Fibroblast of villous mesenchyme (primary cell): ENCODE measurements around the gene GPC4. TPM values are rescaled to one million over a fixed set of nuclear protein-coding genes. Genes with fewer than 3 reads are reported as not detected.

Experiments
- DNase-seq: peaks from one replicate; pipeline ENCODE4 v3.0.0-alpha.2; 2010; ENCODE audit warnings: low read depth
- H3K4me3 ChIP-seq: 2 replicates; pipeline ENCODE4 v1.5.1; 2011; ENCODE audit warnings: low read depth, mild to moderate bottlenecking, low read length
- CTCF ChIP-seq: IDR thresholded peaks from 2 replicates; pipeline ENCODE4 v1.5.1; 2012; ENCODE audit warnings: low read depth, mild to moderate bottlenecking, low read length; ENCODE audit not compliant: insufficient read depth
- total RNA-seq: library from RNA; depleted of rRNA; stranded (reverse); fragments of >200 nt; gene quantifications from 2 replicates; pipeline ENCODE4 v1.2.3, GENCODE V29; 2012

The GPC4 gene
- total RNA-seq, 1 donor, result 0.86 TPM

GRCh38 chrX:133444196-133444595, 28.9 kb upstream of the GPC4 start:
- no peak overlapping the region for H3K4me3 ChIP-seq
- TF ChIP-seq CTCF, result no peak
- no peak for DNase-seq

GRCh38 chrX:133440797-133441163, 25.5 kb upstream of the GPC4 start:
- no peak for DNase-seq

DNA sequence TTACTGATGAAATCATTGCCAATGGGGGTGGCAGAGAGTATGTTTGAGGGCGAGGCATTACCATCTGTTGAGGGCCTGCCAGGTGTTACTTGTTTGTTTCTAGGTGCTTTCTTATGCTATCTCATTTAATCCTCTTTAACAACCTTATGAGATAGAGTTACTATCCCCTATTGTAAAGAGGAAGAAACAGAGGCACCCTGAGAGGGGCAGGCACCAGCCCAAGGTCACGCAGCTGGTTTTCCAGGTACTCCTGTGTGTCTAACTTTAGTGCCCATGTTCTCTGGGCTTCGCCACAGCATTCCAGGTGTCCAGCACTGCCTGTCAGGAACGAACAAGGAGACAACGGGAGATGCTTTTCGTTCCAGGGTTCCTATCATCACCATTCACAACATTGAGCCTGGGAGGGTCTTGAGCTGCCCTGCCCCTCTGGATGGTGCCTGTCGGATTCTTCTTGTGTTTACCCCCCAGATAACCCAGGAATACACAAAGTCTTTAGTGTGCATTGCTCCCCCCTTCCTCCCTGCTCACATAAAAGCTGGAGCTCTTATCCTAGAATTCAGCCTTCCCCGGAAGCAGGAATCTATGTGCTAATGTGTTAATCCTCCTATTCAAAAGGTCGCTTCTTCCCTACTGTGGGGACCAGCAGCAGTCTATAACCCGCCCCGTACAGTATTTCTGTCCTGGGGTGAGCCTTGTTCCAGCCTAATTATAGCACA, 24.9 kb upstream of the GPC4 start:
- no peak for DNase-seq

More at GRCh38 chrX:133440797-133441163, 25.5 kb upstream of the GPC4 start:
- no peak overlapping the region for H3K4me3 ChIP-seq
- no peak for TF ChIP-seq CTCF

GRCh38 chrX:133437766-133438165, 22.5 kb upstream of the GPC4 start:
- H3K4me3 ChIP-seq, result no peak overlapping the region
- no peak for DNase-seq
- no peak for TF ChIP-seq CTCF

More for the DNA sequence above, 24.9 kb upstream of the GPC4 start:
- TF ChIP-seq CTCF, result no peak
- no peak overlapping the region for H3K4me3 ChIP-seq

DNA sequence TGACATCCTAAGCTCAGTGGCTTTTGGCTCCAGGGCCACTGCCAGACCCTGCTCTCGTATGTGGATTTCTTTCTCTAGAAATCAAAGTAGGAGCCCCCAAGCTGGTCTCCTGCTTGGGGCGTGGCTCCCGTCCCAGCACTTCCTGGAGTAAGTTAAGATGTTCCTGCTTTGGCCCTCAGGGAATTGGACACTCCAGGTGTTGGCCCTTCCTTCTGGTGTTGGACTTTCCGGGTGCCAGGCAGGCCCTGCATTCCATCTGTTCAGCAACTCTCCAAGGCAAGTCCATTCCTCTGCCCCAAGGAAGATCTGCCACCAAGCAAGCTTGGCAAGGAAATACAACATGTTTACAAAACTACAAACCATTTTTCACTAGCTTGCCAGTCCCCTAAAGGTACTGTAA, 22.1 kb upstream of the GPC4 start:
- DNase-seq, result no peak
- TF ChIP-seq CTCF, result no peak
- no peak overlapping the region for H3K4me3 ChIP-seq

GRCh38 chrX:133435544-133436124, 20.3 kb upstream of the GPC4 start:
- no peak for TF ChIP-seq CTCF
- no peak overlapping the region for H3K4me3 ChIP-seq
- DNase-seq, result no peak
